Retinal pigment epithelial cell (primary cell): ENCODE data around the gene RCHY1.

Experiments
- DNase-seq: peaks from one replicate; pipeline ENCODE4 v3.0.0-alpha.2; 2010; ENCODE audit warnings: low read depth
- H3K4me3 ChIP-seq: 2 replicates; pipeline ENCODE4 v1.5.1; 2011; ENCODE audit warnings: mild to moderate bottlenecking, low read length, control low read depth, moderate library complexity
- CTCF ChIP-seq: conservative IDR thresholded peaks from 2 replicates; pipeline ENCODE4 v1.5.1; 2011; ENCODE audit warnings: low read depth, low read length, control low read depth, inconsistent platforms

RCHY1 gene

GRCh38 chr4:75477201-75477600 is 37.0 kb downstream of the RCHY1 start:
- no peak for TF ChIP-seq CTCF
- H3K4me3 ChIP-seq: no peak overlapping the region
- no peak for DNase-seq

GRCh38 chr4:75470738-75471137 is 43.5 kb downstream of the RCHY1 start:
- no peak for TF ChIP-seq CTCF
- no peak for DNase-seq
- H3K4me3 ChIP-seq: no peak overlapping the region

- H3K4me3 ChIP-seq: no peak overlapping the region
- no peak for DNase-seq
- no peak for TF ChIP-seq CTCF
These were observed 44.3 kb downstream of the RCHY1 start for GRCh38 chr4:75469896-75470295.

- TF ChIP-seq CTCF: no peak
- DNase-seq: no peak
- H3K4me3 ChIP-seq: no peak overlapping the region
These were observed 56.8 kb downstream of the RCHY1 start for GRCh38 chr4:75457365-75457764.

GRCh38 chr4:75434105-75434504 is 80.1 kb downstream of the RCHY1 start:
- no peak for TF ChIP-seq CTCF
- no peak for DNase-seq
- H3K4me3 ChIP-seq: no peak overlapping the region

- DNase-seq: no peak
- peak; percentile 59 for TF ChIP-seq CTCF
- no peak overlapping the region for H3K4me3 ChIP-seq
These were observed 81.5 kb downstream of the RCHY1 start for GRCh38 chr4:75432683-75433082.

GRCh38 chr4:75429208-75429607 is 85.0 kb downstream of the RCHY1 start:
- no peak for DNase-seq
- TF ChIP-seq CTCF: no peak
- no peak overlapping the region for H3K4me3 ChIP-seq
